Measurements from ENCODE around the gene PHLDB3. TPM values are rescaled to one million over a fixed set of nuclear protein-coding genes. Genes with fewer than 3 reads are reported as not detected.

The PHLDB3 gene
- total RNA-seq, 1 donor from 2014 or later, result 14.3 TPM

DNA sequence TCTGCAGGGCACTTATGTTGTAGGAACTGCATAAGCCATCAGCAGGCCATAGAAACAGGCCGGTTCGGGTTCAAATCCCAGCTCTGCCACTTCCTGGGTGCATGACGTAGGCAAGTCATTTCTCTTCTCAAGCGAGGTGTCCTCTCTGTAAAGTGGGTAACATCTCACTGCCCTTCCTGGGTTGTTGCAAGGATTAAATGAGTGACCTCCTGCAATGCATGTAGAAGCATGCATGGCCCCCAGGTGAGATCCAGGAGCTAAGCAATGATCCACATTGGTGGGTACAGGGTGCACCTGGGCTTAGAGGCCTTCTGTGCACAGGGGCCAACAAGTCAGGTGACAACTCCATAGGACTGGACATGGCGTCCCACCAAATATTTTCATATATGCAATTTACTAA, 13.8 kb downstream of the PHLDB3 start:
- Mint-ChIP-seq H3K4me3 (no peak overlapping the region), H3K4me1 (no peaks in the 10 kb centered on the region), H3K36me3 (ENCODE audit: low read depth) (no peaks in the 10 kb centered on the region), H3K9me3 (no peaks in the 10 kb centered on the region), H3K27ac (ENCODE audit: unreplicated experiment) (no peak overlapping the region), H3K27me3 (ENCODE audit: low read depth) (no peaks in the 10 kb centered on the region)
- TF ChIP-seq, protein P1, sequence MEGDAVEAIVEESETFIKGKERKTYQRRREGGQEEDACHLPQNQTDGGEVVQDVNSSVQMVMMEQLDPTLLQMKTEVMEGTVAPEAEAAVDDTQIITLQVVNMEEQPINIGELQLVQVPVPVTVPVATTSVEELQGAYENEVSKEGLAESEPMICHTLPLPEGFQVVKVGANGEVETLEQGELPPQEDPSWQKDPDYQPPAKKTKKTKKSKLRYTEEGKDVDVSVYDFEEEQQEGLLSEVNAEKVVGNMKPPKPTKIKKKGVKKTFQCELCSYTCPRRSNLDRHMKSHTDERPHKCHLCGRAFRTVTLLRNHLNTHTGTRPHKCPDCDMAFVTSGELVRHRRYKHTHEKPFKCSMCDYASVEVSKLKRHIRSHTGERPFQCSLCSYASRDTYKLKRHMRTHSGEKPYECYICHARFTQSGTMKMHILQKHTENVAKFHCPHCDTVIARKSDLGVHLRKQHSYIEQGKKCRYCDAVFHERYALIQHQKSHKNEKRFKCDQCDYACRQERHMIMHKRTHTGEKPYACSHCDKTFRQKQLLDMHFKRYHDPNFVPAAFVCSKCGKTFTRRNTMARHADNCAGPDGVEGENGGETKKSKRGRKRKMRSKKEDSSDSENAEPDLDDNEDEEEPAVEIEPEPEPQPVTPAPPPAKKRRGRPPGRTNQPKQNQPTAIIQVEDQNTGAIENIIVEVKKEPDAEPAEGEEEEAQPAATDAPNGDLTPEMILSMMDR (conservative IDR thresholded peaks at IDR 0.05), result no peak
- no peak for DNase-seq (ENCODE audit: low read depth, low spot score)

DNA sequence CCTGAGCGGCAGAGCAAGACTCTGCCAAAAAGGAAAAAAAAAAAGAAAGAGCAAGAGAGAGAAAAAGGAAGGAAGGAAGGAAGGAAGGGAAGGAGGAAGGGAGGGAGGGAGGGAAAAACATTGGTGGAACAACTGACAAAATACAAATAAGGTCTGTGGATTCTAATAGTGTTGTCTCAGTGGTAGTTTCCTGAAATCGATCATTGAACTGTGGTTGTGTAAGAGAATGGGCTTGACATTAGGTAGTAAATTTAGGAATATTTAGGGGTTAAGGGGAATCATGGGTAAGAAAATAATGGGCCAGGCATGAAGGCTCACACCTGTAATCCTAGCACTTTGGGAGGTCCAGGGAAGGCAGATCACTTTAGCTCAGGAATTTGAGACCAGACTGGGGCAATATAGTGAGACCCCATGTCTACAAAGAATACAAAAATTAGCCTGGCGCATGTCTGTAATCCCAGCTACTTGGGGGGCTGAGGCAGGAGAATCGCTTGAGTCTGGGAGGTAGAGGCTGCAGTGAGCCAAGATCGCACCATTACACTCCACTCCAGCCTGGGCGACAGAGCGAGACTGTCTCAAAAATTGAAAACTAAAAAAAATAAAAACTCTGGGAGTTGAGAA, 14.5 kb downstream of the PHLDB3 start:
- no peak for DNase-seq (ENCODE audit: low read depth, low spot score)
- no peak overlapping the region for H3K27ac Mint-ChIP-seq (ENCODE audit: unreplicated experiment)
- H3K36me3 Mint-ChIP-seq (ENCODE audit: low read depth), result no peaks in the 10 kb centered on the region

DNA sequence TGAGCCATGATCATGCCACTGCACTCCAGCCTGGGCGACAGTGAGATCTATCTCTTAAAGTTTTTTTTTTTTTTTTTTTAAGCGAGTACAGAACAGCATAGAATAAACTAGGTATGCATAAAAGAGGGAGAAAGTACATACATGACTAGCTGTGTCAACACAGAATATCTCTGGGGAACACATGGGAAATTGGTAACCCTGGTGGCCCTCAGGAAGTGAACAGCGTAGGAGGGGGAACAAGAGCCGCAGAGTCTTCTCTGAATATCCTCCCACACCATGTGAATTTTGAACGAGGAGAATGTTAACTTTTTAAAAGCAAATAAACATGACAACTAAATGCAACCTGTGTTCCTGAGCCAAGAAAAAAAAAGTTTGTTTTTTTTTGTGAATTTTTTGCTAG, 15.2 kb downstream of the PHLDB3 start:
- Mint-ChIP-seq H3K9me3 (no peaks in the 10 kb centered on the region), H3K27me3 (ENCODE audit: low read depth) (no peaks in the 10 kb centered on the region), H3K4me1 (no peaks in the 10 kb centered on the region), H3K4me3 (no peak overlapping the region), H3K27ac (ENCODE audit: unreplicated experiment) (no peak overlapping the region), H3K36me3 (ENCODE audit: low read depth) (no peaks in the 10 kb centered on the region)
- TF ChIP-seq, protein P1 (conservative IDR thresholded peaks at IDR 0.05), result no peak
- DNase-seq (ENCODE audit: low read depth, low spot score), result no peak

More for the DNA sequence above, 14.5 kb downstream of the PHLDB3 start:
- Mint-ChIP-seq H3K4me1 (no peaks in the 10 kb centered on the region), H3K27me3 (ENCODE audit: low read depth) (no peaks in the 10 kb centered on the region), H3K4me3 (no peak overlapping the region), H3K9me3 (no peaks in the 10 kb centered on the region)
- TF ChIP-seq, protein P1 (conservative IDR thresholded peaks at IDR 0.05), result no peak

DNA sequence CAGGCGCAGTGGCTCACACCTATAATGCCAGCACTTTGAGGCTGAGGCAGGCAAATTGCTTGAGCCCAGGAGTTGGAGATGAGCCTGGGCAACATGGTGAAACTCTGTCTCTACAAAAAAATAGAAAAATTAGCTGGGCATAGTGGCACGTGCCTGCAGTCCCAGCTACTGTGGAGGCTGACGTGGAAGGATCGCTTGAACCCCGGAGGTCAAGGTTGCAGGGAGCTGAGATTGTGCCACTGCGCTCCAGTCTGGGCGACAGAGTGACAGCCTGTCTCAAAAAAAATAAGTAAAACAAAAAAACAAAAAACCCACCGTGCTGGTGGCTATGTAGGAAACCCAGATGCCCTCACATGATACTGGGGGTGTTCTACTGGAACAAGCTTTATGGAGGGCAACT, 16.4 kb downstream of the PHLDB3 start:
- H3K36me3 Mint-ChIP-seq (ENCODE audit: low read depth), result no peaks in the 10 kb centered on the region
- no peaks in the 10 kb centered on the region for H3K4me1 Mint-ChIP-seq

DNA sequence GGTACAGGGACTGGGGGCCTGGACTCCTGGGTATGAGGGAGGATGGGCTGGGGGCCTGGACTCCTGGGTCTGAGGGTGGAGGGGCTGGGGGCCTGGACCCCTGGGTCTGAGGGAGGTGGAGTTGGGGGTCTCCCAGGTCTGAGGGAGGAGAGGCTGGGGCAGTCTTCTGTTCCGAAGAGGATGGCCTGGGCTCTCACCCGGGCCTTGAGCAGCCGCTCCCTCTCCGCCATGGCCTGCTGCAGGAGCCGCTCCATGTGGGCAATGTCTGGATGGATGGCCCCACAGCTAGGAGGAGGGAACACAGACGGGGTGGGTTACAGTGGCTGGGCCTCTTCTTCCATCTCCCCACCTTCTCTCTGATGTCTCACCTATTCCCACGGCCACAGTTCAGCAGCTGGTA, 18.1 kb downstream of the PHLDB3 start:
- TF ChIP-seq, protein P1 (conservative IDR thresholded peaks at IDR 0.05), result no peak
- no peak overlapping the region for H3K4me3 Mint-ChIP-seq
- no peaks in the 10 kb centered on the region for H3K4me1 Mint-ChIP-seq

More for the DNA sequence above, 16.4 kb downstream of the PHLDB3 start:
- TF ChIP-seq, protein P1 (conservative IDR thresholded peaks at IDR 0.05), result no peak
- Mint-ChIP-seq H3K27ac (ENCODE audit: unreplicated experiment) (no peak overlapping the region), H3K4me3 (no peak overlapping the region), H3K27me3 (ENCODE audit: low read depth) (no peaks in the 10 kb centered on the region), H3K9me3 (no peaks in the 10 kb centered on the region)
- no peak for DNase-seq (ENCODE audit: low read depth, low spot score)

More for the DNA sequence above, 18.1 kb downstream of the PHLDB3 start:
- H3K27ac Mint-ChIP-seq (ENCODE audit: unreplicated experiment), result no peak overlapping the region
- no peaks in the 10 kb centered on the region for H3K9me3 Mint-ChIP-seq
- H3K27me3 Mint-ChIP-seq (ENCODE audit: low read depth), result no peaks in the 10 kb centered on the region
- H3K36me3 Mint-ChIP-seq (ENCODE audit: low read depth), result no peaks in the 10 kb centered on the region
- no peak for DNase-seq (ENCODE audit: low read depth, low spot score)

Data from neural crest cell (in vitro differentiated cells).